Subcutaneous adipose tissue (tissue), 4 donors: ENCODE results near the gene ALDH7A1. TPM values are rescaled to one million over a fixed set of nuclear protein-coding genes. Genes with fewer than 3 reads are reported as not detected.

ENCODE experiments used
- CTCF ChIP-seq: fragments of 450-650 bp; IDR thresholded peaks from one replicate; pipeline ENCODE4 v1.5.1; 2016; ENCODE audit warnings: low read depth, mild to moderate bottlenecking, control low read depth, antibody characterized with exemption, moderate library complexity
- total RNA-seq, 4 donors: library from RNA; depleted of rRNA; stranded (reverse); fragments of >200 nt; gene quantifications; one replicate each; pipeline ENCODE4 v1.1.0, GENCODE V29; 2016

Gene ALDH7A1
- total RNA-seq, 4 donors from 2014 or later, result 20.2 to 35.8 (median 27.6) TPM

GRCh38 chr5:126589536-126590297, 5.3 kb downstream of the ALDH7A1 start:
- TF ChIP-seq CTCF, result no peak

- no peak for TF ChIP-seq CTCF
These were observed 7.2 kb downstream of the ALDH7A1 start for GRCh38 chr5:126587551-126588390.

- no peak for TF ChIP-seq CTCF
These were observed 11.3 kb downstream of the ALDH7A1 start for GRCh38 chr5:126583761-126584160.

- no peak for TF ChIP-seq CTCF
These were observed 15.3 kb downstream of the ALDH7A1 start for GRCh38 chr5:126579716-126580115.

GRCh38 chr5:126577415-126577814, 17.6 kb downstream of the ALDH7A1 start:
- no peak for TF ChIP-seq CTCF

GRCh38 chr5:126576974-126577373, 18.0 kb downstream of the ALDH7A1 start:
- no peak for TF ChIP-seq CTCF

GRCh38 chr5:126575644-126576043, 19.4 kb downstream of the ALDH7A1 start:
- TF ChIP-seq CTCF, result no peak
